ENCODE data around the gene ARIH1.
A peak's percentile ranks its signal among the peaks of the same experiment; 100 is the strongest.
"Not testable (repeated sequence)": the region's sequence is repeated elsewhere in the genome, so short reads cannot be mapped to it uniquely, and the experiment has no call there.

ARIH1 gene

GRCh38 chr15:72608084-72608483 lies 134.0 kb downstream of the ARIH1 start:
- DNase-seq (ENCODE audit: low spot score): not testable (repeated sequence)

- no peak for DNase-seq (ENCODE audit: low spot score)
Measured at GRCh38 chr15:72609862-72610261, 135.7 kb downstream of the ARIH1 start.

- DNase-seq (ENCODE audit: low spot score): not testable (repeated sequence)
Measured at GRCh38 chr15:72612324-72612723, 138.2 kb downstream of the ARIH1 start.

GRCh38 chr15:72614810-72615532 lies 140.8 kb downstream of the ARIH1 start:
- no peak for DNase-seq (ENCODE audit: low spot score)

GRCh38 chr15:72615533-72616233 lies 141.6 kb downstream of the ARIH1 start:
- DNase-seq (ENCODE audit: low spot score): not testable (repeated sequence)

GRCh38 chr15:72616491-72617210 lies 142.5 kb downstream of the ARIH1 start:
- no peak for DNase-seq (ENCODE audit: low spot score)

GRCh38 chr15:72623854-72624253 lies 149.7 kb downstream of the ARIH1 start:
- DNase-seq (ENCODE audit: low spot score): not testable (repeated sequence)

GRCh38 chr15:72626153-72626552 lies 152.0 kb downstream of the ARIH1 start:
- DNase-seq (ENCODE audit: low spot score): not testable (repeated sequence)

- not testable (repeated sequence) for DNase-seq (ENCODE audit: low spot score)
Measured at GRCh38 chr15:72628249-72629067, 154.3 kb downstream of the ARIH1 start.

- not testable (repeated sequence) for DNase-seq (ENCODE audit: low spot score)
Measured at GRCh38 chr15:72629068-72629570, 155.0 kb downstream of the ARIH1 start.

- DNase-seq (ENCODE audit: low spot score): peak; percentile 78
Measured at GRCh38 chr15:72636519-72637282, 162.6 kb downstream of the ARIH1 start.

GRCh38 chr15:72639759-72640483 lies 165.8 kb downstream of the ARIH1 start:
- DNase-seq (ENCODE audit: low spot score): not testable (repeated sequence)

- not testable (repeated sequence) for DNase-seq (ENCODE audit: low spot score)
Measured at GRCh38 chr15:72642271-72642670, 168.1 kb downstream of the ARIH1 start.

- not testable (repeated sequence) for DNase-seq (ENCODE audit: low spot score)
Measured at GRCh38 chr15:72648631-72649253, 174.6 kb downstream of the ARIH1 start.
